PC-3 (cell line): ENCODE data around the gene CSPG4. TPM values are rescaled to one million over a fixed set of nuclear protein-coding genes. Genes with fewer than 3 reads are reported as not detected.

ENCODE experiments used
- ATAC-seq: fragments of 200-7000 bp; cut with Tn5 transposase; 2 replicates; pipeline ENCODE4 v1.9.1; 2020; ENCODE audit warnings: mild to moderate bottlenecking, moderate library complexity
- BruUV-seq: library from RNA; stranded (reverse); fragments of 400-500 nt; replicated peaks from 2 replicates; lab custom pipeline; 2021; lab: Mats Ljungman, UMichigan
- CTCF ChIA-PET: fragments of 300-600 bp; sonication (Branson Sonifier 250); formaldehyde crosslinking; loops from one replicate; lab custom pipeline; 2022; ENCODE audit warnings: antibody characterized with exemption; lab: Charles Lee
- POLR2A ChIA-PET: fragments of 300-600 bp; sonication (Branson Sonifier 250); formaldehyde crosslinking; loops from one replicate; lab custom pipeline; 2022; ENCODE audit warnings: antibody characterized with exemption; ENCODE audit not compliant: unreplicated experiment; lab: Charles Lee
- DNase-seq: peaks from one replicate; pipeline ENCODE4 v3.0.0-alpha.2; 2015
- H2AFZ ChIP-seq: fragments of 300-600 bp; sonication (generic); 2 replicates; pipeline ENCODE4 v1.6.0; 2016; ENCODE audit warnings: antibody characterized with exemption, low read length
- H3F3A ChIP-seq: fragments of 300-600 bp; sonication (generic); one replicate; pipeline ENCODE4 v1.6.0; 2017; ENCODE audit warnings: antibody characterized with exemption, low read length, control low read depth, mild to moderate bottlenecking; ENCODE audit not compliant: unreplicated experiment
- H3K27ac ChIP-seq: fragments of 300-600 bp; sonication (generic); 2 replicates; pipeline ENCODE4 v1.5.1; 2016; ENCODE audit warnings: mild to moderate bottlenecking, low read length
- H3K27me3 ChIP-seq: fragments of 300-600 bp; sonication (generic); 2 replicates; pipeline ENCODE4 v1.6.1; 2016; ENCODE audit warnings: low read length, mixed read lengths
- H3K36me3 ChIP-seq: fragments of 300-600 bp; sonication (generic); 2 replicates; pipeline ENCODE4 v1.6.1; 2016; ENCODE audit warnings: low read depth, mixed run types, low read length, mixed read lengths
- H3K4me1 ChIP-seq: fragments of 300-600 bp; sonication (generic); 2 replicates; pipeline ENCODE4 v1.5.1; 2016; ENCODE audit warnings: low read length; ENCODE audit not compliant: insufficient read depth
- H3K4me2 ChIP-seq: fragments of 300-600 bp; sonication (generic); 2 replicates; pipeline ENCODE4 v1.6.0; 2016; ENCODE audit warnings: low read length
- H3K4me3 ChIP-seq: fragments of 300-600 bp; sonication (generic); 2 replicates; pipeline ENCODE4 v1.5.1; 2016; ENCODE audit warnings: mild to moderate bottlenecking, low read length, mixed read lengths
- H3K79me2 ChIP-seq: fragments of 300-600 bp; sonication (generic); 2 replicates; pipeline ENCODE4 v1.6.1; 2017; ENCODE audit warnings: low read length, mixed read lengths
- H3K9ac ChIP-seq: fragments of 300-600 bp; sonication (generic); 2 replicates; pipeline ENCODE4 v1.6.0; 2016; ENCODE audit warnings: mild to moderate bottlenecking, low read length
- H3K9me2 ChIP-seq: fragments of 300-600 bp; sonication (generic); replicated peaks from 2 replicates; pipeline ENCODE4 v1.6.1; 2016; ENCODE audit warnings: mixed run types, low read length, mixed read lengths
- H3K9me3 ChIP-seq: fragments of 300-600 bp; sonication (generic); 2 replicates; pipeline ENCODE4 v1.6.1; 2016; ENCODE audit warnings: low read length, mixed read lengths
- H4K20me1 ChIP-seq: fragments of 300-600 bp; sonication (generic); 2 replicates; pipeline ENCODE4 v1.6.1; 2016; ENCODE audit warnings: low read length, mixed read lengths
- EZH2 ChIP-seq: fragments of 300-600 bp; sonication (generic); IDR thresholded peaks from one replicate; pipeline ENCODE4 v1.6.1; 2017; ENCODE audit warnings: antibody characterized with exemption, mild to moderate bottlenecking, low read length; ENCODE audit not compliant: unreplicated experiment
- EZH2phosphoT487 ChIP-seq: fragments of 300-600 bp; sonication (generic); IDR thresholded peaks from 2 replicates; pipeline ENCODE4 v1.6.1; 2018; ENCODE audit warnings: mild to moderate bottlenecking, antibody characterized with exemption, low read length, borderline replicate concordance
- intact Hi-C: fragments of 100-400 bp; cut with micrococcal nuclease; formaldehyde crosslinking; loops from 2 replicates; pipeline ENCODE4 v1.9.0; 2023
- total RNA-seq: library from RNA; depleted of rRNA; stranded (reverse); fragments of >200 nt; gene quantifications from 2 replicates; pipeline ENCODE4 v1.2.3, GENCODE V29; 2014
- TF ChIP-seq, protein P1 (sequence below): fragments of 300-600 bp; sonication (generic); conservative IDR thresholded peaks from 2 replicates; pipeline ENCODE4 v1.5.1; 2017; ENCODE audit warnings: antibody characterized with exemption, low read depth, mild to moderate bottlenecking, low read length

The CSPG4 gene
- total RNA-seq, 1 experiment from 2014 or later: 2.0 TPM

- no peaks in the 10 kb centered on the region for H4K20me1 ChIP-seq
- ATAC-seq: no peak
- H3K9ac ChIP-seq: no peak overlapping the region
- peaks cover 40% of the 10 kb centered on the region for H3K79me2 ChIP-seq
- no peaks in the 10 kb centered on the region for H3K36me3 ChIP-seq
- no peak overlapping the region for H2AFZ ChIP-seq
- no peak overlapping the region for H3K27ac ChIP-seq
- intact Hi-C loops: no loop called here
- no peaks in the 10 kb centered on the region for H3F3A ChIP-seq
- H3K9me3 ChIP-seq: no peaks in the 10 kb centered on the region
- no peaks in the 10 kb centered on the region for H3K27me3 ChIP-seq
- H3K9me2 ChIP-seq: no peaks in the 10 kb centered on the region
- BruUV-seq: no TSS peak
- DNase-seq: no peak
- H3K4me3 ChIP-seq: no peak overlapping the region
- POLR2A ChIA-PET: no interaction called here
- H3K4me1 ChIP-seq: peaks cover 23% of the 10 kb centered on the region
- TF ChIP-seq, protein P1, sequence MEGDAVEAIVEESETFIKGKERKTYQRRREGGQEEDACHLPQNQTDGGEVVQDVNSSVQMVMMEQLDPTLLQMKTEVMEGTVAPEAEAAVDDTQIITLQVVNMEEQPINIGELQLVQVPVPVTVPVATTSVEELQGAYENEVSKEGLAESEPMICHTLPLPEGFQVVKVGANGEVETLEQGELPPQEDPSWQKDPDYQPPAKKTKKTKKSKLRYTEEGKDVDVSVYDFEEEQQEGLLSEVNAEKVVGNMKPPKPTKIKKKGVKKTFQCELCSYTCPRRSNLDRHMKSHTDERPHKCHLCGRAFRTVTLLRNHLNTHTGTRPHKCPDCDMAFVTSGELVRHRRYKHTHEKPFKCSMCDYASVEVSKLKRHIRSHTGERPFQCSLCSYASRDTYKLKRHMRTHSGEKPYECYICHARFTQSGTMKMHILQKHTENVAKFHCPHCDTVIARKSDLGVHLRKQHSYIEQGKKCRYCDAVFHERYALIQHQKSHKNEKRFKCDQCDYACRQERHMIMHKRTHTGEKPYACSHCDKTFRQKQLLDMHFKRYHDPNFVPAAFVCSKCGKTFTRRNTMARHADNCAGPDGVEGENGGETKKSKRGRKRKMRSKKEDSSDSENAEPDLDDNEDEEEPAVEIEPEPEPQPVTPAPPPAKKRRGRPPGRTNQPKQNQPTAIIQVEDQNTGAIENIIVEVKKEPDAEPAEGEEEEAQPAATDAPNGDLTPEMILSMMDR: no peak
- TF ChIP-seq EZH2: no peak
- no peak for TF ChIP-seq EZH2phosphoT487
- CTCF ChIA-PET: no interaction called here
- H3K4me2 ChIP-seq: no peak overlapping the region
Measured at GRCh38 chr15:75655931-75656330, 56.7 kb downstream of the CSPG4 start.

DNA sequence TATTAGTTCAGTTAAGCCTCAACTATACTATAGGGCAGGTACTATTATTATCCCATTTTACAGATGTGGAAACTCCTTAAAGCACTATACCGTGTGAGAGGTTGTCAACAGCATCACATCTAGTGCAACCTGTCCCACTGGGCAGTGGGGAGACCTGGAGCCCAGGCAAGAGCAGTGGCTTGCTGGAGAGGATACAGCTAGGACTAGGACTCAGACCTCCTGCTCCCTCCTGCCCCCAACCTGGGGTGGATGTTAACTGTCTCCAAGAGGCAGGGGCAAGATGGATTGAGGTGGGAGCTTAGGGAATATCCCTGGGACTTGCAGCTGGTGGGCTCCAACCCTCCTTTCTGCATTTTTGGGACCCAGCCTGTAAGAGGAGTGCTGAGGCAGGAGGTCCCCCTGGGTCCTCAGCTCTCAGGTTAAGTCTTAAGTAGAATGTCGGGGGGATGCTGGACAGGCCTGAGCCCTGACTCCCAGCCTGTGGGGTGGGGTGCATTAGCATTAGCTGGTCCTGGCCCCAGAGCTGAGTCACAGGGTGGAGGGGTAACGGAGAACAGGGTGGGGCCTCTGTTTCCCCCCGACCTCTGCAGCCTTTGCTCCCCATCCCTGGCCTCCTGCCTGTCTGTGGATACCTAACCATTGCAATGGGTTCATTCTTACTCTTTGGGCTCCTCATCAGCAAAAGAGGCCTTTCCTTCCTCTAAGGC lies 58.3 kb downstream of the CSPG4 start:
- Histone ChIP-seq H3K36me3 (no peaks in the 10 kb centered on the region), H3K4me2 (no peak overlapping the region), H3K4me1 (peaks cover 33% of the 10 kb centered on the region), H3K27me3 (no peaks in the 10 kb centered on the region), H3K9me3 (no peaks in the 10 kb centered on the region), H3K9me2 (no peaks in the 10 kb centered on the region), H3K9ac (no peak overlapping the region), H3K27ac (no peak overlapping the region), H3K79me2 (peaks cover 56% of the 10 kb centered on the region), H3K4me3 (no peak overlapping the region), H2AFZ (no peak overlapping the region), H4K20me1 (no peaks in the 10 kb centered on the region), H3F3A (no peaks in the 10 kb centered on the region)
- POLR2A ChIA-PET: no interaction called here
- no peak for ATAC-seq
- CTCF ChIA-PET: no interaction called here
- DNase-seq: no peak
- intact Hi-C loops: no loop called here
- BruUV-seq: no TSS peak
- no peak for TF ChIP-seq EZH2phosphoT487
- no peak for TF ChIP-seq EZH2
- TF ChIP-seq, protein P1: no peak

- Histone ChIP-seq H2AFZ (no peak overlapping the region), H3K9me3 (no peaks in the 10 kb centered on the region), H3K27ac (no peak overlapping the region), H3K4me2 (no peak overlapping the region), H3F3A (no peaks in the 10 kb centered on the region), H3K4me3 (no peak overlapping the region), H3K79me2 (peaks cover 65% of the 10 kb centered on the region), H3K27me3 (no peaks in the 10 kb centered on the region), H3K36me3 (no peaks in the 10 kb centered on the region), H3K9me2 (no peaks in the 10 kb centered on the region), H4K20me1 (no peaks in the 10 kb centered on the region), H3K4me1 (peaks cover 42% of the 10 kb centered on the region), H3K9ac (no peak overlapping the region)
- ChIA-PET CTCF (no interaction called here), POLR2A (no interaction called here)
- ATAC-seq: no peak
- intact Hi-C loops: no loop called here
- no peak for DNase-seq
- TF ChIP-seq, protein P1: no peak
- TF ChIP-seq EZH2phosphoT487 (no peak), EZH2 (no peak)
- no TSS peak for BruUV-seq
Measured at GRCh38 chr15:75653347-75653913, 59.2 kb downstream of the CSPG4 start.
